Nephron progenitor cell (in vitro differentiated cells): ENCODE data around the gene WDR59.

Source experiments
- DNase-seq: peaks from one replicate; pipeline ENCODE4 v3.0.0; 2021
- H3K27ac Mint-ChIP-seq: 2 replicates; pipeline ENCODE4 v1.8.0; 2021; ENCODE audit warnings: mild to moderate bottlenecking, moderate library complexity, mixed read lengths
- H3K27me3 Mint-ChIP-seq: 2 replicates; pipeline ENCODE4 v1.8.0; 2021; ENCODE audit warnings: mild to moderate bottlenecking, low read depth, mixed read lengths; ENCODE audit not compliant: poor library complexity
- H3K36me3 Mint-ChIP-seq: 2 replicates; pipeline ENCODE4 v1.8.0; 2021; ENCODE audit warnings: low read depth, mixed read lengths
- H3K4me1 Mint-ChIP-seq: 2 replicates; pipeline ENCODE4 v1.8.0; 2021; ENCODE audit warnings: mixed read lengths
- H3K4me3 Mint-ChIP-seq: 2 replicates; pipeline ENCODE4 v1.8.0; 2021; ENCODE audit warnings: mild to moderate bottlenecking, moderate library complexity, mixed read lengths
- H3K9me3 Mint-ChIP-seq: 2 replicates; pipeline ENCODE4 v1.8.0; 2021; ENCODE audit warnings: mild to moderate bottlenecking, moderate library complexity, mixed read lengths
- CTCF ChIP-seq: fragments of 200-600 bp; sonication (generic); IDR thresholded peaks from 2 replicates; pipeline ENCODE4 v1.5.0; 2021; ENCODE audit warnings: antibody characterized with exemption

WDR59 gene

GRCh38 chr16:74999609-75000480, 14.9 kb upstream of the WDR59 start:
- H3K27ac Mint-ChIP-seq = no peak overlapping the region
- no peak for TF ChIP-seq CTCF
- H3K36me3 Mint-ChIP-seq = peaks cover 19% of the 10 kb centered on the region
- H3K27me3 Mint-ChIP-seq = peaks cover 15% of the 10 kb centered on the region
- H3K4me3 Mint-ChIP-seq = peak overlapping the region; percentile 94
- no peaks in the 10 kb centered on the region for H3K9me3 Mint-ChIP-seq
- H3K4me1 Mint-ChIP-seq = peaks cover 48% of the 10 kb centered on the region
- peak; percentile 48 for DNase-seq

- no peak for TF ChIP-seq CTCF
- Mint-ChIP-seq H3K27me3 (peaks cover 14% of the 10 kb centered on the region), H3K9me3 (no peaks in the 10 kb centered on the region), H3K36me3 (peaks cover 17% of the 10 kb centered on the region), H3K4me1 (peaks cover 48% of the 10 kb centered on the region), H3K27ac (no peak overlapping the region), H3K4me3 (peak overlapping the region; percentile 94)
- no peak for DNase-seq
Observed at GRCh38 chr16:74999219-74999608, 14.3 kb upstream of the WDR59 start.

GRCh38 chr16:74998481-74999218, 13.7 kb upstream of the WDR59 start, which contains the start of gene ZNRF1:
Gene ZNRF1 (plus strand): TSS chr16:74999024. CDS start chr16:74999672, 648 bp downstream.
- Mint-ChIP-seq H3K36me3 (peaks cover 12% of the 10 kb centered on the region), H3K9me3 (no peaks in the 10 kb centered on the region), H3K27ac (peak within 1 kb of the TSS; percentile 59), H3K27me3 (peaks cover 12% of the 10 kb centered on the region), H3K4me1 (peaks cover 44% of the 10 kb centered on the region), H3K4me3 (peak within 1 kb of the TSS; percentile 94)
- peak; percentile 95 for DNase-seq
- TF ChIP-seq CTCF = peak; percentile 60

- TF ChIP-seq CTCF = no peak
- Mint-ChIP-seq H3K27me3 (peaks cover 10% of the 10 kb centered on the region), H3K4me1 (peaks cover 33% of the 10 kb centered on the region), H3K4me3 (no peak overlapping the region), H3K36me3 (no peaks in the 10 kb centered on the region), H3K27ac (no peak overlapping the region), H3K9me3 (no peaks in the 10 kb centered on the region)
- no peak for DNase-seq
Observed at GRCh38 chr16:74997042-74997491, 12.1 kb upstream of the WDR59 start.

GRCh38 chr16:74995986-74996385, 11.1 kb upstream of the WDR59 start:
- no peaks in the 10 kb centered on the region for H3K36me3 Mint-ChIP-seq
- no peak overlapping the region for H3K27ac Mint-ChIP-seq
- H3K9me3 Mint-ChIP-seq = no peaks in the 10 kb centered on the region
- peaks cover 10% of the 10 kb centered on the region for H3K27me3 Mint-ChIP-seq
- TF ChIP-seq CTCF = no peak
- no peak overlapping the region for H3K4me3 Mint-ChIP-seq
- no peak for DNase-seq
- H3K4me1 Mint-ChIP-seq = peaks cover 30% of the 10 kb centered on the region
